WTC11 (cell line): ENCODE data around the gene ARHGAP15. TPM values are rescaled to one million over a fixed set of nuclear protein-coding genes. Genes with fewer than 3 reads are reported as not detected.

Experiments used
- ATAC-seq: fragments of 200-7000 bp; cut with Tn5 transposase; 2 replicates; pipeline ENCODE4 v1.10.0; 2021; ENCODE audit warnings: mild to moderate bottlenecking, moderate library complexity
- CTCF ChIA-PET: fragments of 300-600 bp; sonication (Branson Sonifier 250); formaldehyde crosslinking; loops from one replicate; lab custom pipeline; 2021; ENCODE audit warnings: antibody characterized with exemption; lab: Charles Lee
- POLR2A ChIA-PET: fragments of 350-600 bp; sonication (Branson Sonifier 250); formaldehyde crosslinking; loops from one replicate; lab custom pipeline; 2021; ENCODE audit warnings: antibody characterized with exemption; lab: Charles Lee
- DNase-seq: peaks from one replicate; pipeline ENCODE4 v3.0.0; 2021; ENCODE audit warnings: low spot score
- H3K27ac Mint-ChIP-seq: 2 replicates; pipeline ENCODE4 v1.8.0; 2021; ENCODE audit warnings: mixed read lengths
- H3K27me3 Mint-ChIP-seq: 2 replicates; pipeline ENCODE4 v1.8.0; 2021; ENCODE audit warnings: low read depth, mild to moderate bottlenecking, moderate library complexity, mixed read lengths
- H3K36me3 Mint-ChIP-seq: 2 replicates; pipeline ENCODE4 v1.8.0; 2021; ENCODE audit warnings: mixed read lengths
- H3K4me1 Mint-ChIP-seq: 2 replicates; pipeline ENCODE4 v1.8.0; 2022; ENCODE audit warnings: mixed read lengths
- H3K4me3 Mint-ChIP-seq: 2 replicates; pipeline ENCODE4 v1.8.0; 2021; ENCODE audit warnings: mild to moderate bottlenecking, moderate library complexity, mixed read lengths
- H3K9me3 Mint-ChIP-seq: 2 replicates; pipeline ENCODE4 v1.8.0; 2021; ENCODE audit warnings: mixed read lengths
- ARID4B ChIP-seq: sonication (generic); formaldehyde crosslinking; IDR thresholded peaks from 2 replicates; pipeline ENCODE4 v1.8.0; 2023; ENCODE audit warnings: missing genetic modification reagents, mild to moderate bottlenecking, borderline replicate concordance
- CREB1 ChIP-seq: sonication (generic); formaldehyde crosslinking; IDR thresholded peaks from 2 replicates; pipeline ENCODE4 v1.8.0; 2023; ENCODE audit warnings: mild to moderate bottlenecking, missing genetic modification reagents
- CREM ChIP-seq: sonication (generic); formaldehyde crosslinking; IDR thresholded peaks from 2 replicates; pipeline ENCODE4 v1.8.1; 2022; ENCODE audit warnings: mild to moderate bottlenecking, missing genetic modification reagents, moderate library complexity
- EMX1 ChIP-seq: fragments of 250-450 bp; sonication (Bioruptor Pico); IDR thresholded peaks from 2 replicates; pipeline ENCODE4 v1.8.0; 2021; ENCODE audit warnings: mild to moderate bottlenecking
- FOXP1 ChIP-seq: sonication (generic); formaldehyde crosslinking; IDR thresholded peaks from 2 replicates; pipeline ENCODE4 v1.8.0; 2022; ENCODE audit warnings: missing genetic modification reagents, mild to moderate bottlenecking, moderate library complexity, borderline replicate concordance
- FOXP4 ChIP-seq: sonication (generic); formaldehyde crosslinking; IDR thresholded peaks from 2 replicates; pipeline ENCODE4 v1.8.0; 2022; ENCODE audit warnings: mild to moderate bottlenecking, missing genetic modification reagents
- HMGXB4 ChIP-seq: sonication (generic); formaldehyde crosslinking; IDR thresholded peaks from 2 replicates; pipeline ENCODE4 v1.8.1; 2023; ENCODE audit warnings: mild to moderate bottlenecking, moderate library complexity, missing genetic modification reagents
- IRF2 ChIP-seq: sonication (generic); formaldehyde crosslinking; IDR thresholded peaks from 2 replicates; pipeline ENCODE4 v1.8.0; 2022; ENCODE audit warnings: low read depth, missing genetic modification reagents, borderline replicate concordance
- NR1H2 ChIP-seq: sonication (generic); formaldehyde crosslinking; IDR thresholded peaks from 2 replicates; pipeline ENCODE4 v1.9.0; 2021; ENCODE audit warnings: mild to moderate bottlenecking, moderate library complexity, missing genetic modification reagents
- total RNA-seq: library from RNA; stranded (reverse); gene quantifications from 3 replicates; pipeline ENCODE4 v1.2.3, GENCODE V29; 2021
- TF ChIP-seq, protein P1 (sequence below): sonication (generic); formaldehyde crosslinking; IDR thresholded peaks from 2 replicates; pipeline ENCODE4 v1.8.1; 2022; ENCODE audit warnings: missing genetic modification reagents, borderline replicate concordance
- TF ChIP-seq, protein P2 (sequence below): fragments of 250-450 bp; sonication (Bioruptor Pico); IDR thresholded peaks from 2 replicates; pipeline ENCODE4 v1.9.0; 2021; ENCODE audit warnings: mild to moderate bottlenecking
- TF ChIP-seq, protein P3 (sequence below): sonication (generic); formaldehyde crosslinking; IDR thresholded peaks from 2 replicates; pipeline ENCODE4 v1.8.0; 2022; ENCODE audit warnings: mild to moderate bottlenecking, missing genetic modification reagents

The ARHGAP15 gene
- total RNA-seq, 1 experiment from 2014 or later, result 0.28 TPM

GRCh38 chr2:143150287-143150686 lies 21.1 kb downstream of the ARHGAP15 start:
- no peak for DNase-seq
- Mint-ChIP-seq H3K4me3 (no peak overlapping the region), H3K27ac (no peak overlapping the region), H3K4me1 (peaks cover 12% of the 10 kb centered on the region), H3K9me3 (no peaks in the 10 kb centered on the region), H3K27me3 (no peaks in the 10 kb centered on the region; the same call in 1 of the 2 replicates), H3K36me3 (no peaks in the 10 kb centered on the region)
- CTCF ChIA-PET, result no interaction called here
- ATAC-seq, result no peak
- TF ChIP-seq EMX1 (CRISPR knock-in tag) (no peak), FOXP4 (CRISPR knock-in tag) (no peak), IRF2 (CRISPR knock-in tag) (no peak), FOXP1 (CRISPR knock-in tag) (no peak), CREM (CRISPR knock-in tag) (no peak), NR1H2 (CRISPR knock-in tag) (no peak), HMGXB4 (CRISPR knock-in tag) (no peak), ARID4B (CRISPR knock-in tag) (no peak), CREB1 (CRISPR knock-in tag) (no peak)
- TF ChIP-seq, protein P1, sequence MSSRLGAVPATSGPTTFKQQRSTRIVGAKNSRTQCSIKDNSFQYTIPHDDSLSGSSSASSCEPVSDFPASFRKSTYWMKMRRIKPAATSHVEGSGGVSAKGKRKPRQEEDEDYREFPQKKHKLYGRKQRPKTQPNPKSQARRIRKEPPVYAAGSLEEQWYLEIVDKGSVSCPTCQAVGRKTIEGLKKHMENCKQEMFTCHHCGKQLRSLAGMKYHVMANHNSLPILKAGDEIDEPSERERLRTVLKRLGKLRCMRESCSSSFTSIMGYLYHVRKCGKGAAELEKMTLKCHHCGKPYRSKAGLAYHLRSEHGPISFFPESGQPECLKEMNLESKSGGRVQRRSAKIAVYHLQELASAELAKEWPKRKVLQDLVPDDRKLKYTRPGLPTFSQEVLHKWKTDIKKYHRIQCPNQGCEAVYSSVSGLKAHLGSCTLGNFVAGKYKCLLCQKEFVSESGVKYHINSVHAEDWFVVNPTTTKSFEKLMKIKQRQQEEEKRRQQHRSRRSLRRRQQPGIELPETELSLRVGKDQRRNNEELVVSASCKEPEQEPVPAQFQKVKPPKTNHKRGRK, result no peak
- TF ChIP-seq, protein P2, sequence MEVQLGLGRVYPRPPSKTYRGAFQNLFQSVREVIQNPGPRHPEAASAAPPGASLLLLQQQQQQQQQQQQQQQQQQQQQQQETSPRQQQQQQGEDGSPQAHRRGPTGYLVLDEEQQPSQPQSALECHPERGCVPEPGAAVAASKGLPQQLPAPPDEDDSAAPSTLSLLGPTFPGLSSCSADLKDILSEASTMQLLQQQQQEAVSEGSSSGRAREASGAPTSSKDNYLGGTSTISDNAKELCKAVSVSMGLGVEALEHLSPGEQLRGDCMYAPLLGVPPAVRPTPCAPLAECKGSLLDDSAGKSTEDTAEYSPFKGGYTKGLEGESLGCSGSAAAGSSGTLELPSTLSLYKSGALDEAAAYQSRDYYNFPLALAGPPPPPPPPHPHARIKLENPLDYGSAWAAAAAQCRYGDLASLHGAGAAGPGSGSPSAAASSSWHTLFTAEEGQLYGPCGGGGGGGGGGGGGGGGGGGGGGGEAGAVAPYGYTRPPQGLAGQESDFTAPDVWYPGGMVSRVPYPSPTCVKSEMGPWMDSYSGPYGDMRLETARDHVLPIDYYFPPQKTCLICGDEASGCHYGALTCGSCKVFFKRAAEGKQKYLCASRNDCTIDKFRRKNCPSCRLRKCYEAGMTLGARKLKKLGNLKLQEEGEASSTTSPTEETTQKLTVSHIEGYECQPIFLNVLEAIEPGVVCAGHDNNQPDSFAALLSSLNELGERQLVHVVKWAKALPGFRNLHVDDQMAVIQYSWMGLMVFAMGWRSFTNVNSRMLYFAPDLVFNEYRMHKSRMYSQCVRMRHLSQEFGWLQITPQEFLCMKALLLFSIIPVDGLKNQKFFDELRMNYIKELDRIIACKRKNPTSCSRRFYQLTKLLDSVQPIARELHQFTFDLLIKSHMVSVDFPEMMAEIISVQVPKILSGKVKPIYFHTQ (CRISPR knock-in tag), result no peak
- TF ChIP-seq, protein P3, sequence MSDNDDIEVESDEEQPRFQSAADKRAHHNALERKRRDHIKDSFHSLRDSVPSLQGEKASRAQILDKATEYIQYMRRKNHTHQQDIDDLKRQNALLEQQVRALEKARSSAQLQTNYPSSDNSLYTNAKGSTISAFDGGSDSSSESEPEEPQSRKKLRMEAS, result no peak
- POLR2A ChIA-PET, result no interaction called here
